Measurements from ENCODE around the gene NPNT.

NPNT gene

GRCh38 chr4:105970371-105970770 is 75.1 kb downstream of the NPNT start:
- DNase-seq (ENCODE audit: low spot score), result no peak

GRCh38 chr4:105971036-105971435 is 75.8 kb downstream of the NPNT start:
- DNase-seq (ENCODE audit: low spot score), result no peak

GRCh38 chr4:105972946-105973621 is 77.8 kb downstream of the NPNT start:
- no peak for DNase-seq (ENCODE audit: low spot score)

GRCh38 chr4:105976915-105977314 is 81.6 kb downstream of the NPNT start:
- DNase-seq (ENCODE audit: low spot score), result no peak

GRCh38 chr4:105978684-105979296 is 83.5 kb downstream of the NPNT start:
- DNase-seq (ENCODE audit: low spot score), result no peak

- DNase-seq (ENCODE audit: low spot score), result no peak
These were observed 84.2 kb downstream of the NPNT start for GRCh38 chr4:105979506-105979905.

GRCh38 chr4:105988671-105989070 is 93.4 kb downstream of the NPNT start:
- DNase-seq (ENCODE audit: low spot score), result no peak

GRCh38 chr4:105989485-105990242 is 94.4 kb downstream of the NPNT start:
- DNase-seq (ENCODE audit: low spot score), result no peak

- no peak for DNase-seq (ENCODE audit: low spot score)
These were observed 95.7 kb downstream of the NPNT start for GRCh38 chr4:105990933-105991332.

GRCh38 chr4:105991726-105992125 is 96.5 kb downstream of the NPNT start:
- no peak for DNase-seq (ENCODE audit: low spot score)

- no peak for DNase-seq (ENCODE audit: low spot score)
These were observed 97.5 kb downstream of the NPNT start for GRCh38 chr4:105992641-105993305.

GRCh38 chr4:105994061-105994460 is 98.8 kb downstream of the NPNT start:
- no peak for DNase-seq (ENCODE audit: low spot score)

GRCh38 chr4:105994841-105995501 is 99.7 kb downstream of the NPNT start:
- no peak for DNase-seq (ENCODE audit: low spot score)

GRCh38 chr4:105996845-105997244 is 101.6 kb downstream of the NPNT start:
- no peak for DNase-seq (ENCODE audit: low spot score)

GRCh38 chr4:105998171-105999063 is 103.1 kb downstream of the NPNT start:
- DNase-seq (ENCODE audit: low spot score), result no peak

GRCh38 chr4:106002994-106003393 is 107.7 kb downstream of the NPNT start:
- DNase-seq (ENCODE audit: low spot score), result no peak

- no peak for DNase-seq (ENCODE audit: low spot score)
These were observed 115.5 kb downstream of the NPNT start for GRCh38 chr4:106010761-106011160.

- DNase-seq (ENCODE audit: low spot score), result no peak
These were observed 116.1 kb downstream of the NPNT start for GRCh38 chr4:106011387-106011786.

GRCh38 chr4:106017975-106018374 is 122.7 kb downstream of the NPNT start:
- DNase-seq (ENCODE audit: low spot score), result no peak

- DNase-seq (ENCODE audit: low spot score), result no peak
These were observed 124.5 kb downstream of the NPNT start for GRCh38 chr4:106019771-106020170.

Data from CD4-positive, alpha-beta T cell treated with Interleukin-2 at 100 ng/mL for 4 hours (primary cell).